Activated CD8-positive, alpha-beta memory T cell treated with anti-CD3 and anti-CD28 coated beads, Interleukin-2, amount 50 U/mL, for 1 hour (primary cell): ENCODE measurements around the gene BTBD9.

Source experiments
- DNase-seq: peaks from one replicate; pipeline ENCODE4 v3.0.0-alpha.2; 2020; ENCODE audit errors: extremely low read depth

The BTBD9 gene

DNA sequence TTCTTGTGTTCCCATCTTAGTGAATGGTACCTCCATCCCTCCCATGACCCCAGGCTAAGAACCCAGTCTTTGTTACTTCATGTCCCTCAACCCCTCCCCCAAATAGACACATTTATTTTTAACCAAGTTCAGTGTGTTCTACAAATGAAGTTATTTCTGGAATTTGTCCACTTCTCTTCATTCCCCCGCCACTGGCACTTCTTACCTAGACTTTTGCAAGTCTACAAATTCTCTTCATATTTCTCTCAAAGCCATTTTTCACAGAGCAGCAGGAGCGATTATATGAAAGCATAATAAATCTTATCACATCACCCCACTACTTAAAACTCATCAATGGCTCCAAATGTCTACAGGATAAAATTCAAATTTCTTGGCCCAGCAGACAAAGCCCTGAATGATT lies 131.4 kb downstream of the BTBD9 start:
- no peak for DNase-seq

GRCh38 chr6:38507173-38507572 lies 132.6 kb downstream of the BTBD9 start:
- no peak for DNase-seq

DNA sequence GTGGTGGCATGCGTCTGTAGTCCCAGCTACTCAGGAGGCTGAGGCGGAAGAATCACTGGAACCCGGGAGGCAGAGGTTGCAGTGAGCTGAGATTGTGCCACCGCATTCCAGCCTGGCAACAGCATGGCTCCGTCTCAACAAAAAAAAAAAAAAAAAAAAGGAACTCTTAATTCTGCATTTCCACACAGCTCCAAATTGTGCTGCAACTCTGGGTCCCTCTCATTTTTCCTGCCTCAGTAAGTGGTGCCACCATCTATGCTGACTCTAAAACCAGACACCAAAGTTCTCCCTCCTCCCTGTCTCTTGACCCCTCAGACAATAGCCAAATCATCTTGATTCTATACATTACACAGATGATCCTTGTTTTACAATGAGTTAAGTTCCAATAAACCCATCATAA lies 133.9 kb downstream of the BTBD9 start:
- DNase-seq: no peak

- DNase-seq: no peak
These were observed 134.7 kb downstream of the BTBD9 start for GRCh38 chr6:38504996-38505395.

GRCh38 chr6:38503960-38504682 lies 135.6 kb downstream of the BTBD9 start:
- no peak for DNase-seq

DNA sequence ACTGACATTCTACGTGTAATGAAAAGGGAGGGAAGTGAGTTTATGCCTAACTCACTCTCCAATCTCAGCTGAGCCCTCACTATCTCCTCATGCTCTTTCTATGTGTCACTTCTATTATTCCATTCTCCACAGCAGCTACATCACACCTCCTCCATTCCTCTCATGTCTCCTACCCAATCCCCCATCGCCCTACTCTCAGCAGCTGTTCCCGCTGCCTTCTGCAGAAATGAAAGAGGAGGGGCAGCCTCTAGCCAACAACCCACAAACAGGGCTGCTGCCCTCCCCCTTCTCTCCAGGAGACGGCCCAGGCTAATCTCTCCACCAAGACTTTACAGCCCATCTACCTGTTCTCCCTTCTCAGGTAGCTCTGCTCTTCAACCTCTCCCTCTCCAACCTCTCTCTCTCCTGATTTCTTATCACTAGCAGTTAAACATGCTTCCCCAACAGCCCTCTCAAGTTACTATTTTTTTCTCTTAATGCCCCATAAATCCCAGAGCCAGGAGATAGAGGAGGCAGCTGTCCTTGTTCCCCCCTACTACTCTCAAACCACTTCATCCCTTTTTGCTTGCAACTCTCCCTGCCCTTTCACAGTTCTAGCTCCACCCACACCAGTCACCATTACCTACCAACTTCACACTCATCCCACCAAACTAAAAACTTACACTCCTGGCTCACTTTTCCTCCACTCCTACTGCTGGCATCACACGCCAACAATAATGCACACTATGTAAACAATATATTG lies 136.5 kb downstream of the BTBD9 start:
- no peak for DNase-seq

DNA sequence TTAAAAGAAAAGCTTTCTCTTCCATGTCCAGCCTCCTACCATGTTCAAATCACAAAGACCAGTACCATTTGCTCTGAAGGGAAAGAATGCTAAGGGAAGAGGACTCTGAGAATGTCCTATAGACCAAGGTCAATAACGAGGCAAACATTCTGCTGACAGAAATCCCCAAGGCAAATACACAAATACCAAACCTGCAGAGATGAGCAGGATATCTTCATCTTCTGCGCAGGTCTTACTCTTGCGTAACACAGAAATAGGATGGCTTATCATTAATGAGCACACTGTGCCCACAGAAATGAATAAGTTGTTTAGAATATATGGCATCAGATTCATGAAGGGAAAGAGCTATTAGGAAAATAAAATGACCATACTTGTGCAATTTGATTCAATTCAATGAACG lies 137.3 kb downstream of the BTBD9 start:
- no peak for DNase-seq

GRCh38 chr6:38501931-38502330 lies 137.8 kb downstream of the BTBD9 start:
- no peak for DNase-seq

- no peak for DNase-seq
These were observed 140.1 kb downstream of the BTBD9 start for GRCh38 chr6:38499529-38500096.

GRCh38 chr6:38498805-38499445 lies 140.8 kb downstream of the BTBD9 start:
- DNase-seq: no peak

DNA sequence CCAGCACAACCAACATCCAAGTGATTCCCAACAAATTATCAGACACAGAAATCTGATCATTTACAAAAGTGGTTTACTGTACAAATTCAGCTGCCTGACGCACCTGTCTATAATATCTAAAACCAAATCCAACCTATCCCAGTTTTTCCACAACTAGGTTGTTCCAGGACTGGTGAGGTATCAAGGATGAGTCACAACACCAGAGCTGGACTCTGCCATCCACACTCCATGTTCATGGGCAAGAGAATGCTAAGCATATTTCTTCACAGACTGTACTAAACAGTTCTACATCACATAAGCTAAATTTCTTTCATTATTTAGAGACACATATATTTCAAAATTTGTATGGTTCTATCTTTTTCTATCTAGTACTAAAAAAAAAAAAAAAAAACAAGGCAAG lies 141.6 kb downstream of the BTBD9 start:
- DNase-seq: no peak

DNA sequence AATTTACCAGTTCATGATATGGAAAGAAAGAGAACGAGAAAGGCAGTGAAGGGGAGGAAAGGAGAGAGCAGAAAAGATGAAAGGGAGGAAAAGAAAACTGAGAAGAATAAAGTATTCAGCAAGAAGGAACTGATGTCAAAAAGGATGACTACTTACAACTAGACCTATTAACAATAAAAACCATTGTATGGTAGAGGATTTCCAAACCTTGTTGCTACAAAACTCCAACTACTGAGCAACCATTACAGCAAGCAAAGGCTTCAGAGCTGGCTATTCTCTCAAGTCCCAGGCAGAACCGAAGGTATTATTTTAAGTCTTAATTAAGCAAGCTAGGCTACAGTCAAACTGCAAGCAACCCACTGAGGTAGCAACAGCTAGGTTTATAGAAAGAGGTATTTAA lies 142.2 kb downstream of the BTBD9 start:
- DNase-seq: no peak

DNA sequence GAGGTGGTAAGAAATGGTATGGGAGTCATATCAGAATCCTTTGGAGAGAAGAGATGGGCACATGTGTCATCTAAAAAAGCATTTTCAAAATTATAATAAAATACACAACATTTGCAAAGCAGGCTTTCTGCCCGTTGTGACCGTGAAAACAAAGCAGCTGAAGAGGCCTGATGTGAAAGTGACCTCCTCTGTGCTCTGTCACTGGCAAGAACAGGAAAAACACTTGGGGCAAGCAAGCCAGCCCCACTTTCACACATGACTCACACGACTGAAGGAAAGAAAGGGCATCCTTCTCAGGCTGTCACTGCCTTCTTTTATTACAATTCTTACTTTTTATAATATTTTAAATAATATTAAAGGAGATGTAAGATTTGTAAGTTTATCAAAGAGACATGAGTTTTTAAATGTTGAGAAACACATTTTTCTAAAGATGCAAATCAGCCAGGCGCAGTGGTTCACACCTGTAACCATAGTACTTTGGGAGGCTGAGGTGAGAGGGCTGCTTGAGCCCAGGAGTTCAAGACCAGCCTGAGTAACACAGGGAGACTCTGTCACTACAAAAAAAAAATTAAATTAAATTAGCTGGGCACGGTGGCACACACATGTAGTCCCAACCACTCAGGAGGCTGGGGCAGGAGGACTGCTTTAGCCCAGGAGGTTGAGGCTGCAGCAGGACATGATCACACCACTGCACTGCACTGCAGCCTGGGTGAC lies 143.7 kb downstream of the BTBD9 start:
- no peak for DNase-seq

DNA sequence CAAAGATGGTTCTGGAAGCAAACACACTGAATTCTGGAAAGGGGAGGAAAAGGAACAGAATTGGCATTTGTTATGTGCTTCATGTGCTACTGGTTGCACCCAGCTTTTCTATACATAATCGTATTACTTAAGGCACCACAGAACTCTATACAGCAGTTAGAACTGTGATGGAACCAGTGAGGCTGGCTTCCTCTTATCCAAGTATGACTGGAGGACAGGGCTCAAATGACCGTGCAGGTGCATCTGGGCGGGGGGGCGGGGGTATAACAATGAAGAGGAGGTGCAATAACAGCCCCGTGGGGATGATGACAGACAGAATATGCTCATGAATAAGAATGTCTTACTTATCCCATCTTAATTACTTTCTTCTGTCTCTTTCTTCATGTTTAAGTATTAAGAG lies 144.2 kb downstream of the BTBD9 start:
- no peak for DNase-seq

- DNase-seq: peak; percentile 28
These were observed 145.7 kb downstream of the BTBD9 start for GRCh38 chr6:38493931-38494547.

GRCh38 chr6:38492031-38492430 lies 147.7 kb downstream of the BTBD9 start:
- DNase-seq: no peak

DNA sequence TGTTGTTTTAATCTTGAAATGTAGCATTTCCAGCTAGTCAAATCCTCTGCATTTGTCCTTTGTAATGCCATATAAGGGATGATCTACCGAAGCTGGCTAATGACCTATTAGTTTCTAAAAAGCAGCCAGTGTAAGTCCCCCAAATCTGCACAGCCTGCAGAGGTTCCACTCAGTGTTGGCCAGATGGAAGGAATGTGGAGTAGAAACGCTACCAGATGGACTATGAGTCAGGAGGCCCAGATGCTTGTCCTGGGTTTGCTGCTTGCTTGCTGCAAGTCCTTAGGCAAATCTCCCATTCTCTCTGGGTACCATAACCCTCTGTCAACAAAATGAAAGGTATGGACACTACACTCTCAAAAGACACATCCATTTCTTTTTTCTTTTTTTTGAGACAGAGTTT lies 149.8 kb downstream of the BTBD9 start:
- no peak for DNase-seq

DNA sequence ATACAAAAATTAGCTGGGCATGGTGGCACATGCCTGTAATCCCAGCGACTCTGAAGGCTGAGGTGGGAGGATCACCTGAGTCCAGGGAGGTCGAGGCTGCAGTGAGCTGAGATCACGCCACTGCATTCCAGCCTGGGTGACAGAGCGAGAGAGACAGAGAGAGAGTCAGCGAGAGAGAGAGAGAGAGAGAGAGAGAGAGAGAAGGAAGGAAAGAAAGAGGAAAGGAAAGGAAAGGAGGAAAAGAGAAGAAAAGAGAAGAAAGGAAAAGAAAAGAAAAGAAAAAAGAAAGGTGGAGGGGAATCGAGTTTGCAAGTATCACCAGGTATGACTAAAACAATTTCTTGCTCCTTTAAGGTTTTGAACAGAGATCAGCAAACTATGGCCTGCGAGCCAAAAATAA lies 152.3 kb downstream of the BTBD9 start:
- no peak for DNase-seq

GRCh38 chr6:38485488-38485887 lies 154.2 kb downstream of the BTBD9 start:
- DNase-seq: no peak

- no peak for DNase-seq
These were observed 155.1 kb downstream of the BTBD9 start for GRCh38 chr6:38484656-38485055.

DNA sequence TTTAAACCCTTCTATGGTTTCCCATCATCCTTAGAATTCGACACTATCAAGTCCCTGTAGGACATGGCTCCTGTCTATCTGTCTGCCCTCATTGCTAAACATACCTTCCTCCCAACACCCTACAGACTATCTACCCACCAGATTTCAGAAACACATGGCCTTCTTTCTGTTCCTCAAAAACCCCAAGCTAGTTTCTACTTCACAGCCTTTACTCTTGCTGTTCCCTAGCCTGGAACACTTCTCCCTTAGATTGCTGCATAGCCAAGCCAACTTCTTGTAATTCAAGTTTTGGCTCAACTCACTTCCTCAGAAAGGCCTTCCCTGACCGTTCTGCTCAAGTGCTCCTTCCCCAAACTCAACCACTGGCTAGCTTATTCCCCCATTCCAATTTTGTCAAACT lies 156.2 kb downstream of the BTBD9 start:
- no peak for DNase-seq

DNA sequence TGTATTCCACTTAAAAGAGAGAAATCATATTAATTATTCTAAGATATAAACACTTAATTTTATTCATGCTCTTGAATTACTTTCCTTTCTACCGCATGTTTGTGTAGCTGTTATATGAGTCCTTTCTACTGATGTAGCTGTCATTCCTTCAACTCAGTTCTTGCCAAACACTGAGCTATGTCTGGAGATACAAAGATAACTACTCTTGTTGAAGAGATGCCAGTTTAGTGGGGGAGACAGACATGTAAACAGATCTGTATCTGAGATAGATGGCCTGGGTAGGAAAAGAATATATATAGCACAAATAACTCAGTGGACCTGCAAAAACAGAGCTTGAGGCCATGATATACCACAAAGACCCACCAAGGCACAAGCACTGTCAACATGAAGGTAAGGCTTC lies 157.3 kb downstream of the BTBD9 start:
- DNase-seq: no peak
